Right renal pelvis (tissue), 4 donors: ENCODE measurements around the gene PIGT. TPM values are rescaled to one million over a fixed set of nuclear protein-coding genes. Genes with fewer than 3 reads are reported as not detected.

Experiments used
- DNase-seq, 4 donors: peaks; one replicate each; pipeline ENCODE4 v3.0.0-alpha.2; 2013; ENCODE audit warnings: low read depth in 4 of 4, low spot score in 3 of 4, missing footprints in 1 of 4
- polyA plus RNA-seq, 4 donors: library from polyadenylated mRNA; unstranded; fragments of 120-200 nt; gene quantifications; one replicate each; pipeline ENCODE4 v1.2.1, GENCODE V29; 2013; ENCODE audit not compliant: insufficient read length in 4 of 4

Gene PIGT
- 100 to 1,000 TPM in 3 of 4 donors, 10 to 100 TPM in 1; 97.4 to 105 (median 103) TPM for polyA plus RNA-seq

GRCh38 chr20:45415822-45416637 lies at the start of gene PIGT:
TSS of gene PIGT (plus strand) at chr20:45416141. CDS start at chr20:45416157, 16 bp downstream.
- peak; percentile 62 to 70 (median 65) for DNase-seq

- DNase-seq: no peak
Observed at GRCh38 chr20:45366192-45366591, 49.7 kb upstream of the PIGT start.

- no peak for DNase-seq
Observed at GRCh38 chr20:45366631-45367030, 49.3 kb upstream of the PIGT start.

- no peak for DNase-seq
Observed at GRCh38 chr20:45367126-45367525, 48.8 kb upstream of the PIGT start.

- no peak for DNase-seq
Observed at GRCh38 chr20:45368221-45368980, 47.5 kb upstream of the PIGT start.

- DNase-seq: no peak
Observed at GRCh38 chr20:45370571-45371160, 45.3 kb upstream of the PIGT start.

- no peak for DNase-seq
Observed at GRCh38 chr20:45372241-45372640, 43.7 kb upstream of the PIGT start.

- DNase-seq: no peak
Observed at GRCh38 chr20:45372646-45373352, 43.1 kb upstream of the PIGT start.

- DNase-seq: peak; percentile 62 to 78 (median 74)
Observed at GRCh38 chr20:45373353-45374100, 42.4 kb upstream of the PIGT start.

- DNase-seq: no peak
Observed at GRCh38 chr20:45374101-45374467, 41.9 kb upstream of the PIGT start.

GRCh38 chr20:45374966-45375365 lies 41.0 kb upstream of the PIGT start:
- DNase-seq: no peak

GRCh38 chr20:45377269-45377668 lies 38.7 kb upstream of the PIGT start:
- peak in 2 of 4 donors; percentile 34 to 36 for DNase-seq

- DNase-seq: no peak
Observed at GRCh38 chr20:45378191-45378590, 37.8 kb upstream of the PIGT start, which contains the start of gene TP53TG5. TSS of gene TP53TG5 (minus strand) at chr20:45378325. CDS start at chr20:45378236, 89 bp downstream.

GRCh38 chr20:45387274-45387673 lies 28.7 kb upstream of the PIGT start:
- no peak for DNase-seq

GRCh38 chr20:45390931-45391330 lies 25.0 kb upstream of the PIGT start:
- no peak for DNase-seq

- no peak for DNase-seq
Observed at GRCh38 chr20:45391559-45391958, 24.4 kb upstream of the PIGT start.

- no peak for DNase-seq
Observed at GRCh38 chr20:45392733-45393132, 23.2 kb upstream of the PIGT start.

- DNase-seq: no peak
Observed at GRCh38 chr20:45394221-45395113, 21.5 kb upstream of the PIGT start.

GRCh38 chr20:45395114-45395415 lies 20.9 kb upstream of the PIGT start:
- no peak for DNase-seq
